Measurements from ENCODE around the gene SSBP4. TPM values are rescaled to one million over a fixed set of nuclear protein-coding genes. Genes with fewer than 3 reads are reported as not detected.

SSBP4 gene
- total and polyA plus RNA-seq, 2 of the 8 experiments (the other 6 are each of a cell fraction or from before 2014, with no cell fraction given): 26.4 to 33.7 TPM

- Histone ChIP-seq H4K20me1 (replicated peaks in 1 of 2; ENCODE audit: control insufficient read depth in 1 of 2, insufficient read depth in 2 of 2, low read length in 2 of 2) (peaks cover 0 to 12% of the 10 kb centered on the region in 2 experiments), H3K23ac (ENCODE audit: insufficient read length) (no peak overlapping the region), H3K79me2 (ENCODE audit: control insufficient read depth in 1 of 2, insufficient read depth in 2 of 2, low read length in 2 of 2) (no peaks in the 10 kb centered on the region), H3K4me3 (ENCODE audit: extremely low read depth in 1 of 4, insufficient read depth in 2 of 4, low read depth in 3 of 4, low read length in 4 of 4) (no peak overlapping the region), H4K5ac (ENCODE audit: insufficient read length, low read depth, low read length) (no peak overlapping the region), H4K8ac (ENCODE audit: extremely low read depth, insufficient read depth, low read length) (no peak overlapping the region), H2BK5ac (ENCODE audit: low read depth, low read length) (no peak overlapping the region), H2BK120ac (replicated peaks; ENCODE audit: low read depth, low read length) (no peak overlapping the region), H3K18ac (ENCODE audit: extremely low read depth, low read length) (no peak overlapping the region), H3K79me1 (ENCODE audit: low read depth, low read length) (no peaks in the 10 kb centered on the region; the same call in 1 of the 2 replicates), H3K23me2 (ENCODE audit: low read depth, low read length) (no peaks in the 10 kb centered on the region; the same call in 1 of the 2 replicates), H3K56ac (replicated peaks; ENCODE audit: insufficient read length, low read depth, low read length) (no peak overlapping the region), H3K4me1 (replicated peaks in 1 of 4; ENCODE audit: control insufficient read depth in 3 of 4, insufficient read depth in 4 of 4, low read length in 3 of 4) (no peaks in the 10 kb centered on the region; a peak in 1 of 7 replicates), H2BK15ac (ENCODE audit: low read length) (no peak overlapping the region), H2BK12ac (ENCODE audit: low read depth, low read length) (no peak overlapping the region), H3K4ac (replicated peaks; ENCODE audit: insufficient read length, low read depth, low read length) (no peak overlapping the region), H3K27ac (ENCODE audit: low read depth, low read length) (no peak overlapping the region), H4K91ac (replicated peaks; ENCODE audit: insufficient read length, low read length) (no peak overlapping the region), H2AFZ (ENCODE audit: low read length) (no peak overlapping the region), H3K27me3 (replicated peaks in 1 of 4; ENCODE audit: control insufficient read depth in 3 of 4, extremely low read depth in 1 of 4, insufficient read depth in 3 of 4, low read length in 3 of 4) (no peaks in the 10 kb centered on the region), H3K9ac (replicated peaks in 1 of 4; ENCODE audit: extremely low read depth in 1 of 4, low read depth in 3 of 4, low read length in 3 of 4) (no peak overlapping the region), H3K36me3 (ENCODE audit: control insufficient read depth in 2 of 4, insufficient read depth in 4 of 4, low read length in 3 of 4) (peaks cover 0 to 10% (median 7%) of the 10 kb centered on the region in 4 experiments; a peak in 3 of 8 replicates), H3K9me3 (ENCODE audit: insufficient read depth in 2 of 2, low read depth in 1 of 2, low read length in 1 of 2) (no peaks in the 10 kb centered on the region), H2BK20ac (ENCODE audit: low read length) (no peak overlapping the region), H3K4me2 (ENCODE audit: insufficient read depth in 1 of 2, low read depth in 2 of 2, low read length in 2 of 2) (no peak overlapping the region), H3K14ac (ENCODE audit: insufficient read length) (no peak overlapping the region), H2AK5ac (ENCODE audit: low read depth, low read length) (no peak overlapping the region)
- TF ChIP-seq BCL11A (IDR thresholded peaks at IDR 0.05; ENCODE audit: low read depth in 2 of 2, low read length in 2 of 2) (no peak), ATF3 (IDR thresholded peaks at IDR 0.05; ENCODE audit: insufficient read depth, low read depth, low read length) (no peak), SIRT6 (IDR thresholded peaks at IDR 0.05; ENCODE audit: low read length) (no peak), SP4 (IDR thresholded peaks at IDR 0.05; ENCODE audit: low read length) (no peak), TCF12 (IDR thresholded peaks at IDR 0.05; ENCODE audit: low read depth, low read length) (no peak), POLR2AphosphoS5 (IDR thresholded peaks at IDR 0.05; ENCODE audit: low read depth, low read length) (no peak), EZH2 (IDR thresholded peaks at IDR 0.05; ENCODE audit: low read depth, low read length, severe bottlenecking) (no peak), JUN (IDR thresholded peaks at IDR 0.05; ENCODE audit: low read depth, low read length) (no peak), CHD2 (IDR thresholded peaks at IDR 0.05; ENCODE audit: low read length) (no peak), EGR1 (IDR thresholded peaks at IDR 0.05; ENCODE audit: borderline replicate concordance, low read depth, low read length) (no peak)
- WGBS, 2 experiments (ENCODE audit: extremely low coverage in 1 of 2, insufficient coverage in 1 of 2, insufficient read length in 1 of 2, insufficient replicate concordance in 2 of 2, low coverage in 1 of 2, low lambda C conversion rate in 2 of 2, missing lambda C conversion rate in 1 of 2): 93% methylated on average over 21 of the region's 21 CpGs; no CpG with 5 or more reads in 1 of the 2 experiments
- POLR2A ChIA-PET (ENCODE audit: partially characterized antibody): interaction anchor here (0.8 to 2.2 kb wide), 8 partner anchors 9 to 120 kb away, joined by 3 to 7 read pairs (median 3); partner anchors contain the start of gene UBA52
- FAIRE-seq (no peak), DNase-seq (ENCODE audit: low read depth in 1 of 2, low spot score in 2 of 2) (no peak)
- CTCF ChIA-PET (ENCODE audit: partially characterized antibody): interaction anchor here (1.0 to 8.4 kb wide), 12 partner anchors 9 to 389 kb away, joined by 3 to 51 read pairs (median 4); no protein-coding TSS in a partner anchor
Observed at GRCh38 chr19:18457483-18458331, 38.5 kb downstream of the SSBP4 start.

Measured in H1 (cell line).